ENCODE measurements around the gene CAD.

CAD gene

GRCh38 chr2:27255187-27255586, 38.0 kb downstream of the CAD start:
- H3K4me1 ChIP-seq (ENCODE audit: low read depth, poor library complexity, severe bottlenecking): no peaks in the 10 kb centered on the region
- no peaks in the 10 kb centered on the region for H4K20me1 ChIP-seq (ENCODE audit: insufficient read depth)
- H2AFZ ChIP-seq (ENCODE audit: low read depth): no peak overlapping the region
- no peak for TF ChIP-seq CTCF (conservative IDR thresholded peaks at IDR 0.05; ENCODE audit: low read depth, low read length)
- no peak overlapping the region for H3K4me3 ChIP-seq (IDR thresholded peaks at IDR 0.05; ENCODE audit: insufficient read depth, low read depth, low read length)
- H3K36me3 ChIP-seq (ENCODE audit: insufficient read depth): no peaks in the 10 kb centered on the region
- H3K27me3 ChIP-seq (ENCODE audit: insufficient read depth, low read depth): peaks cover 33% of the 10 kb centered on the region
- H3K27ac ChIP-seq: no peak overlapping the region
- no peak overlapping the region for H3K4me2 ChIP-seq
- H3K79me2 ChIP-seq (ENCODE audit: insufficient read depth, low read depth): no peaks in the 10 kb centered on the region
- no peak overlapping the region for H3K9ac ChIP-seq

- no peak overlapping the region for H3K27ac ChIP-seq
Observed at GRCh38 chr2:27255660-27256059, 38.5 kb downstream of the CAD start.

GRCh38 chr2:27256855-27257454, 39.8 kb downstream of the CAD start:
- no peak overlapping the region for H2AFZ ChIP-seq (ENCODE audit: low read depth)
- H3K9ac ChIP-seq: no peak overlapping the region
- no peak overlapping the region for H3K4me3 ChIP-seq (IDR thresholded peaks at IDR 0.05; ENCODE audit: insufficient read depth, low read depth, low read length)
- TF ChIP-seq CTCF (conservative IDR thresholded peaks at IDR 0.05; ENCODE audit: low read depth, low read length): no peak
- H3K27ac ChIP-seq: no peak overlapping the region
- no peaks in the 10 kb centered on the region for H3K79me2 ChIP-seq (ENCODE audit: insufficient read depth, low read depth)
- H3K27me3 ChIP-seq (ENCODE audit: insufficient read depth, low read depth): peaks cover 46% of the 10 kb centered on the region
- H3K4me1 ChIP-seq (ENCODE audit: low read depth, poor library complexity, severe bottlenecking): no peaks in the 10 kb centered on the region
- no peaks in the 10 kb centered on the region for H3K36me3 ChIP-seq (ENCODE audit: insufficient read depth)
- H4K20me1 ChIP-seq (ENCODE audit: insufficient read depth): no peaks in the 10 kb centered on the region
- no peak overlapping the region for H3K4me2 ChIP-seq

More at GRCh38 chr2:27255660-27256059, 38.5 kb downstream of the CAD start:
- Histone ChIP-seq H3K79me2 (ENCODE audit: insufficient read depth, low read depth) (no peaks in the 10 kb centered on the region), H3K4me2 (no peak overlapping the region), H3K27me3 (ENCODE audit: insufficient read depth, low read depth) (peaks cover 38% of the 10 kb centered on the region), H4K20me1 (ENCODE audit: insufficient read depth) (no peaks in the 10 kb centered on the region), H3K36me3 (ENCODE audit: insufficient read depth) (no peaks in the 10 kb centered on the region), H3K9ac (no peak overlapping the region), H3K4me3 (IDR thresholded peaks at IDR 0.05; ENCODE audit: insufficient read depth, low read depth, low read length) (no peak overlapping the region), H2AFZ (ENCODE audit: low read depth) (no peak overlapping the region), H3K4me1 (ENCODE audit: low read depth, poor library complexity, severe bottlenecking) (no peaks in the 10 kb centered on the region)
- TF ChIP-seq CTCF (conservative IDR thresholded peaks at IDR 0.05; ENCODE audit: low read depth, low read length): no peak

GRCh38 chr2:27258051-27258450, 40.9 kb downstream of the CAD start:
- peaks cover under 1% of the 10 kb centered on the region for H3K4me1 ChIP-seq (ENCODE audit: low read depth, poor library complexity, severe bottlenecking)
- H4K20me1 ChIP-seq (ENCODE audit: insufficient read depth): no peaks in the 10 kb centered on the region
- H3K36me3 ChIP-seq (ENCODE audit: insufficient read depth): no peaks in the 10 kb centered on the region
- H3K4me3 ChIP-seq (IDR thresholded peaks at IDR 0.05; ENCODE audit: insufficient read depth, low read depth, low read length): no peak overlapping the region
- H3K27ac ChIP-seq: no peak overlapping the region
- H2AFZ ChIP-seq (ENCODE audit: low read depth): no peak overlapping the region
- H3K4me2 ChIP-seq: no peak overlapping the region
- no peak overlapping the region for H3K9ac ChIP-seq
- TF ChIP-seq CTCF (conservative IDR thresholded peaks at IDR 0.05; ENCODE audit: low read depth, low read length): no peak
- peaks cover 53% of the 10 kb centered on the region for H3K27me3 ChIP-seq (ENCODE audit: insufficient read depth, low read depth)
- H3K79me2 ChIP-seq (ENCODE audit: insufficient read depth, low read depth): no peaks in the 10 kb centered on the region

Measured in KMS-11 (cell line).